Neutrophil (primary cell): Measurements from ENCODE around the gene HSPA5.
"Not testable (repeated sequence)": the region's sequence is repeated elsewhere in the genome, so short reads cannot be mapped to it uniquely, and the experiment has no call there.

Source experiments
- H3K27ac ChIP-seq: fragments of 200-600 bp; sonication (generic); 2 replicates; pipeline ENCODE4 v1.5.1; 2016; ENCODE audit warnings: mild to moderate bottlenecking, moderate library complexity
- H3K27me3 ChIP-seq: fragments of 200-600 bp; sonication (generic); 2 replicates; pipeline ENCODE4 v1.6.0; 2016; ENCODE audit warnings: mild to moderate bottlenecking
- H3K36me3 ChIP-seq: fragments of 200-600 bp; sonication (generic); 2 replicates; pipeline ENCODE4 v1.5.1; 2017
- H3K4me1 ChIP-seq, 2 experiments: fragments of 200-600 bp in 1 of 2; sonication (generic) in 1 of 2; 1 replicate in 1 of 2; 2 replicates in 1 of 2; pipeline versions ENCODE4 v1.5.1 to v1.6.1; 2013 to 2016; ENCODE audit warnings: low read depth in 1 of 2, low read length in 1 of 2, mild to moderate bottlenecking in 1 of 2, moderate library complexity in 1 of 2; ENCODE audit not compliant: control insufficient read depth in 1 of 2, insufficient read depth in 1 of 2
- H3K4me3 ChIP-seq, 2 experiments: fragments of 200-600 bp in 1 of 2; sonication (generic) in 1 of 2; 1 replicate in 1 of 2; 2 replicates in 1 of 2; pipeline ENCODE4 v1.5.1; 2013 to 2016; ENCODE audit warnings: low read depth in 1 of 2, low read length in 1 of 2, mild to moderate bottlenecking in 1 of 2, moderate library complexity in 1 of 2
- H3K9me3 ChIP-seq: fragments of 200-600 bp; sonication (generic); 2 replicates; pipeline ENCODE4 v1.5.1; 2016
- CTCF ChIP-seq: fragments of 200-600 bp; sonication (generic); IDR thresholded peaks from 2 replicates; pipeline ENCODE4 v1.5.1; 2016; ENCODE audit warnings: antibody characterized with exemption

HSPA5 gene

GRCh38 chr9:125239631-125240597, 1.2 kb downstream of the HSPA5 start:
- TF ChIP-seq CTCF, result no peak
- Histone ChIP-seq H3K9me3 (no peaks in the 10 kb centered on the region), H3K36me3 (peaks cover 50% of the 10 kb centered on the region), H3K4me3 (peak overlapping the region; percentile 92 to 99), H3K27me3 (no peaks in the 10 kb centered on the region), H3K27ac (peak overlapping the region; percentile 97), H3K4me1 (peaks cover 45 to 62% of the 10 kb centered on the region in 2 experiments)

- Histone ChIP-seq H3K36me3 (peaks cover 57% of the 10 kb centered on the region), H3K27me3 (no peaks in the 10 kb centered on the region), H3K4me3 (peak overlapping the region in 1 of 2 experiments; percentile 99), H3K9me3 (no peaks in the 10 kb centered on the region), H3K4me1 (peaks cover 45 to 60% of the 10 kb centered on the region in 2 experiments), H3K27ac (no peak overlapping the region)
- no peak for TF ChIP-seq CTCF
Measured at GRCh38 chr9:125238915-125239446, 2.2 kb downstream of the HSPA5 start.

GRCh38 chr9:125238127-125238914, 2.8 kb downstream of the HSPA5 start:
- no peaks in the 10 kb centered on the region for H3K9me3 ChIP-seq
- H3K36me3 ChIP-seq, result peaks cover 63% of the 10 kb centered on the region
- no peak for TF ChIP-seq CTCF
- H3K4me3 ChIP-seq, result no peak overlapping the region
- H3K4me1 ChIP-seq, result peaks cover 40 to 53% of the 10 kb centered on the region in 2 experiments
- H3K27me3 ChIP-seq, result no peaks in the 10 kb centered on the region
- H3K27ac ChIP-seq, result no peak overlapping the region

GRCh38 chr9:125236520-125237159, 4.5 kb downstream of the HSPA5 start:
- peaks cover 25 to 37% of the 10 kb centered on the region in 2 experiments for H3K4me1 ChIP-seq
- H3K36me3 ChIP-seq, result peaks cover 75% of the 10 kb centered on the region
- H3K27ac ChIP-seq, H3K4me3 ChIP-seq, H3K9me3 ChIP-seq, H3K27me3 ChIP-seq: not testable (repeated sequence)

GRCh38 chr9:125235804-125236519, 5.2 kb downstream of the HSPA5 start:
- no peak overlapping the region for H3K4me3 ChIP-seq
- no peaks in the 10 kb centered on the region for H3K27me3 ChIP-seq
- H3K36me3 ChIP-seq, result peaks cover 80% of the 10 kb centered on the region
- no peak overlapping the region for H3K27ac ChIP-seq
- no peaks in the 10 kb centered on the region for H3K9me3 ChIP-seq
- TF ChIP-seq CTCF, result no peak
- peaks cover 24 to 36% of the 10 kb centered on the region in 2 experiments for H3K4me1 ChIP-seq

- Histone ChIP-seq H3K4me1 (peaks cover 9 to 17% of the 10 kb centered on the region in 2 experiments), H3K36me3 (peaks cover 86% of the 10 kb centered on the region)
- H3K4me3 ChIP-seq, H3K9me3 ChIP-seq, H3K27ac ChIP-seq, H3K27me3 ChIP-seq: not testable (repeated sequence)
Measured at GRCh38 chr9:125234099-125234498, 7.0 kb downstream of the HSPA5 start.
